Cardiac fibroblast (primary cell): ENCODE results near the gene AP2M1.

ENCODE experiments used
- DNase-seq, 2 donors: peaks; one replicate each; pipeline versions ENCODE4 v3.0.0 to v3.0.0-alpha.2; 2010; ENCODE audit warnings: low read depth in 2 of 2
- H3K4me3 ChIP-seq, 2 donors: replicated peaks in 1 of 2; 1 replicate in 1 of 2; 2 replicates in 1 of 2; pipeline ENCODE4 v1.5.1; 2011; ENCODE audit warnings: low read depth in 2 of 2, low read length in 2 of 2, mild to moderate bottlenecking in 2 of 2, moderate library complexity in 1 of 2
- TF ChIP-seq, protein P1 (sequence below): IDR thresholded peaks from one replicate; pipeline ENCODE4 v1.5.1; 2011; ENCODE audit warnings: low read depth, mild to moderate bottlenecking, low read length, inconsistent platforms

The AP2M1 gene

DNA sequence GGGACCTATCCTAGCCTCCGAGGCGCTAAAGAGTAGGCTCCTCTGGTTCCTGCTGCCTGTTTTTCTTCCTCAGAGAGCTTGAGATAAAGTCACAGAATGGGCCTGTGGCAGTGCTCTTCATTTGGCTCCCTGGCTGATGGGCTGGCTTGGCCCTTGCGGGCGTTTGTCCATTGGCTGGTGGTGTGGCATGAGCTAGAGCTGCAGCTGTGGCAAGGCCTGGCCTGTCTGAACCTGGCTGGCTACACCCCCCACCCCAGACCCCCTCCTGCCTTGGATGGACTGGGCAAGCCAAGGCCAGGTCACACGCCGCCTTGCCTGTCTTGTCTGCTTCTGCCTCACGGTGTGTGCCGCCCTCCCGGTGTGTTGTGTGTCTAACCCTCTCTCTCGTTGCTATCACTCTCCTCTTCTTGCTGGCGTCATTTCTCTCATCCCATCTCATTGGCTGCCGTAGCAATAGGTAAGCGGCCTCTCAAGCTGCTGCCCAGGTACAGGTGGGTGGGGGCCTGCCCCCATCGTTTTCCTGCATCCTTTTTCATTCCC, 3.2 kb downstream of the AP2M1 start:
- TF ChIP-seq, protein P1, sequence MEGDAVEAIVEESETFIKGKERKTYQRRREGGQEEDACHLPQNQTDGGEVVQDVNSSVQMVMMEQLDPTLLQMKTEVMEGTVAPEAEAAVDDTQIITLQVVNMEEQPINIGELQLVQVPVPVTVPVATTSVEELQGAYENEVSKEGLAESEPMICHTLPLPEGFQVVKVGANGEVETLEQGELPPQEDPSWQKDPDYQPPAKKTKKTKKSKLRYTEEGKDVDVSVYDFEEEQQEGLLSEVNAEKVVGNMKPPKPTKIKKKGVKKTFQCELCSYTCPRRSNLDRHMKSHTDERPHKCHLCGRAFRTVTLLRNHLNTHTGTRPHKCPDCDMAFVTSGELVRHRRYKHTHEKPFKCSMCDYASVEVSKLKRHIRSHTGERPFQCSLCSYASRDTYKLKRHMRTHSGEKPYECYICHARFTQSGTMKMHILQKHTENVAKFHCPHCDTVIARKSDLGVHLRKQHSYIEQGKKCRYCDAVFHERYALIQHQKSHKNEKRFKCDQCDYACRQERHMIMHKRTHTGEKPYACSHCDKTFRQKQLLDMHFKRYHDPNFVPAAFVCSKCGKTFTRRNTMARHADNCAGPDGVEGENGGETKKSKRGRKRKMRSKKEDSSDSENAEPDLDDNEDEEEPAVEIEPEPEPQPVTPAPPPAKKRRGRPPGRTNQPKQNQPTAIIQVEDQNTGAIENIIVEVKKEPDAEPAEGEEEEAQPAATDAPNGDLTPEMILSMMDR, result no peak
- H3K4me3 ChIP-seq, result peak overlapping the region; percentile 98 to 99
- DNase-seq, result no peak

DNA sequence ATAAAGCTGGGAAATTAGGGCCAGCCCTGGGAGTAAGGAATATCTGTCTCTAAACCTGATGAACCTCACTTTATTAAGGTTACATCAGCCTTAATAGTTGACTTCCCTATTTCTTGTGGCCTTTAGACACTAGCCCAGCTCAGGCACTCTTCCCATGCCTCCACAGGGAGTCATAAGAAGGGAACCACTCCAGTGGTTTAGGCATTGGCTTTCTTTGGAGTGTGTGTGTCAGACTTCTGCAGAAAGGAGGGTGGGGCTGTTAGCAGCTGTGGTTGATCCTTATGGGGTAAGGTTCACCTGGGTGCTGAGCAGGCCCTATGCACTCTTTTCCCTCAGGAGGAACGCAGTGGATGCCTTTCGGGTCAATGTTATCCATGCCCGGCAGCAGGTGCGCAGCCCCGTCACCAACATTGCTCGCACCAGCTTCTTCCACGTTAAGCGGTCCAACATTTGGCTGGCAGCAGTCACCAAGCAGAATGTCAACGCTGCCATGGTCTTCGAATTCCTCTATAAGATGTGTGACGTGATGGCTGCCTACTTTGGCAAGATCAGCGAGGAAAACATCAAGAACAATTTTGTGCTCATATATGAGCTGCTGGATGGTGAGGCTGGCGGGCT, 4.0 kb downstream of the AP2M1 start:
- no peak overlapping the region for H3K4me3 ChIP-seq
- TF ChIP-seq, protein P1, result no peak
- no peak for DNase-seq

DNA sequence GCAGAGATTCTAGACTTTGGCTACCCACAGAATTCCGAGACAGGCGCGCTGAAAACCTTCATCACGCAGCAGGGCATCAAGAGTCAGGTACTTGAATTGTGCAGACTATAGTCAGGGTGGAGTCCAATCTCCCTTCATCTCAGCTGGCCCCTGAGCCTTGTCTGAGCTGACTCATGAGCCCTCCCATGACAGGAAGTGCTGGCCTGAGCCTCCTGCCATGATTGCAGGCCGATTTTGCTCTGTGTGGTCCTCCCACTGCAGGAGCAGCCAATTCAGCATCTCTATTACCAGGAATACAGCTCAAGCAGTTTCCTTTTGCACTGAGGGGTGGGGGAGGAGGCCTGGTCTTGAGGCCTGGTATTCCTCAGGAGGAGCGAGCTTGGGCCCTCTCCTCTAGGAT, 5.5 kb downstream of the AP2M1 start:
- TF ChIP-seq, protein P1, result no peak

GRCh38 chr3:184181596-184181995, 6.9 kb downstream of the AP2M1 start:
- TF ChIP-seq, protein P1, result no peak
- no peak for DNase-seq
- H3K4me3 ChIP-seq, result no peak overlapping the region

More for the DNA sequence above, 5.5 kb downstream of the AP2M1 start:
- peak; percentile 79 to 83 for DNase-seq
- no peak overlapping the region for H3K4me3 ChIP-seq

- DNase-seq, result no peak
- no peak overlapping the region for H3K4me3 ChIP-seq
- TF ChIP-seq, protein P1, result no peak
Observed at GRCh38 chr3:184183679-184184078, 9.0 kb downstream of the AP2M1 start.

GRCh38 chr3:184184546-184185230, 10.0 kb downstream of the AP2M1 start:
- TF ChIP-seq, protein P1, result no peak
- no peak for DNase-seq
- no peak overlapping the region for H3K4me3 ChIP-seq
